ENCODE results near the gene SGPP2.

GRCh38 chr2:222609381-222609780, 185.0 kb downstream of the SGPP2 start:
- no peak for TF ChIP-seq CTCF (conservative IDR thresholded peaks at IDR 0.05; ENCODE audit: low read length)
- no peak for TF ChIP-seq EZH2phosphoT487 (IDR thresholded peaks at IDR 0.05; ENCODE audit: borderline replicate concordance, low read depth, low read length)
